Fibroblast of mammary gland (primary cell): Measurements from ENCODE around the gene SMC1B.
A peak's percentile ranks its signal among the peaks of the same experiment; 100 is the strongest.
"Not testable (repeated sequence)": the region's sequence is repeated elsewhere in the genome, so short reads cannot be mapped to it uniquely, and the experiment has no call there.

Source experiments
- DNase-seq: peaks from one replicate; pipeline ENCODE4 v3.0.0-alpha.2; 2010; ENCODE audit warnings: low read depth
- H3K4me3 ChIP-seq: 2 replicates; pipeline ENCODE4 v1.5.1; 2011; ENCODE audit warnings: low read depth, mild to moderate bottlenecking, low read length, moderate library complexity; ENCODE audit not compliant: control insufficient read depth
- TF ChIP-seq, protein P1 (sequence below): conservative IDR thresholded peaks from 2 replicates; pipeline ENCODE4 v1.5.1; 2011; ENCODE audit warnings: low read depth, low read length, inconsistent platforms; ENCODE audit not compliant: control insufficient read depth, insufficient read depth

SMC1B gene

DNA sequence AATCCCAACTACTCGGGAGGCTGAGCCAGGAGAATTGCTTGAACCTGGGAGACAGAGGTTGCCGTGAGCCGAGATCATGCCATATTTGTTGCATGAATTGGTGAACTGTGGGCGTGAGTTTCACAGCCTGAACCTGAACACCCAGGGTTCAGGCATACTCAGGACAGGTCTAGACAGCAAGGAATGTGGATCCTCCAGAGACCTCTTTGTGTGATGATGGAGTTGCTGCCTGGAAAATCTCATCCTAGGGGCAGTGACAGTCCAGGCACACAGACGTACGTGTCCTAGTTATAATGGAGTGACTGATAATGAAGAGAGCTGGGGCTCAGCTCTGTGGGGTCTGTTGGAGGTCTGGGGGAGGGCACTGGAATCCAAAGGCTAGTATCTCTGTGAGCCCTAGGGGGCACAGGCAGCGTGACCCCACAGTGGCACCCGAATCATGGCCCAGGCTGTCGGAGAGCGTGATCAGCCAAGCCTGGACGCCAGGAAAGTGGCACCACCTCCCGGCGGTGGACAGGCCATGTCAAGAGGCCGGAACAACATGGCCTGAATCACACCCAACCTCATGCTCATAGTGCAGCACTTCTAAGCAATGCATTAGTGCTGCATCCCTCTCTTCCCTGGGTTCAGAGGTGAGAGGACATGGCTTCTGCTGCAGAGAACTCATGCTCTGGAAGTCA, 31.8 kb upstream of the SMC1B start:
- DNase-seq = no peak
- TF ChIP-seq, protein P1, sequence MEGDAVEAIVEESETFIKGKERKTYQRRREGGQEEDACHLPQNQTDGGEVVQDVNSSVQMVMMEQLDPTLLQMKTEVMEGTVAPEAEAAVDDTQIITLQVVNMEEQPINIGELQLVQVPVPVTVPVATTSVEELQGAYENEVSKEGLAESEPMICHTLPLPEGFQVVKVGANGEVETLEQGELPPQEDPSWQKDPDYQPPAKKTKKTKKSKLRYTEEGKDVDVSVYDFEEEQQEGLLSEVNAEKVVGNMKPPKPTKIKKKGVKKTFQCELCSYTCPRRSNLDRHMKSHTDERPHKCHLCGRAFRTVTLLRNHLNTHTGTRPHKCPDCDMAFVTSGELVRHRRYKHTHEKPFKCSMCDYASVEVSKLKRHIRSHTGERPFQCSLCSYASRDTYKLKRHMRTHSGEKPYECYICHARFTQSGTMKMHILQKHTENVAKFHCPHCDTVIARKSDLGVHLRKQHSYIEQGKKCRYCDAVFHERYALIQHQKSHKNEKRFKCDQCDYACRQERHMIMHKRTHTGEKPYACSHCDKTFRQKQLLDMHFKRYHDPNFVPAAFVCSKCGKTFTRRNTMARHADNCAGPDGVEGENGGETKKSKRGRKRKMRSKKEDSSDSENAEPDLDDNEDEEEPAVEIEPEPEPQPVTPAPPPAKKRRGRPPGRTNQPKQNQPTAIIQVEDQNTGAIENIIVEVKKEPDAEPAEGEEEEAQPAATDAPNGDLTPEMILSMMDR = no peak
- H3K4me3 ChIP-seq = no peak overlapping the region

DNA sequence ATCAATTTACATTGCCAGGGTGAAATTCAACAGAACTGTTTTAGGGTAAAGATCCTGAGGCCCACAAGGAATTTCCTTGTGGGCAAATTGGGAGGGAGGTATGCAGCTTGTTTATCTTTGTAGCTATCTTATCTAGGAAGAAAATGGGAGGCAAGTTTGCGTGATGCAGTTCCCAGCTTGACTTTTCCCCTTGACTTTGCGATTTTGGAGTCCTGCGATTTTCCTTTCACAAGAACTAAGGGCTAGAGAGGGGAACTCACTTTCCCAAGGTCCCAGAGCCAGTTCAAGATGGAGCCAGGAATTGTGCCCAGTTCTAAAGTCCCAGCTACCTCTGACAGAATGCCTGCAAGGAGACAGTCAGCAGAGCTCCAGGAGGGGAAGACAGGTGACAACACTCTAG, 30.8 kb upstream of the SMC1B start:
- TF ChIP-seq, protein P1 = no peak
- H3K4me3 ChIP-seq = no peak overlapping the region
- DNase-seq = no peak

DNA sequence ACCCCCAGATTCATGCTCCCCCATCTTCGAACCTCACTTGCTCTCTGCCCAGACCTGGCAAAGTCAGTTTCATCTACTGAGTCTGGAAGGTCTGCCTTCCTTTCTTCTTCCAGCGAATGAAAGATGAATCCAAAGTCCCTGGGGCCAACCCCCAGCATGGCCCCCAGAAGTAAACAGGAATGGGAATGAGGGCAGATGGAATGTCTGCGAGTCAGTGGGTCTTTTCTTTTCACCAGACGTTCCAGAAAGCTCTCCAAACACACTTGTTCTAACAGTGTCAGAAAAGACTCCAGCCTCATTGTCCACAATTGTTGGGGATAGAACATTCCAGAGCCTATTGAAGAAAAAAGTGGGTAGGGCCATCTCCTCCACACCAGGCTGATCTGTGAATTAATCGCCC, 28.7 kb upstream of the SMC1B start:
- H3K4me3 ChIP-seq = no peak overlapping the region
- TF ChIP-seq, protein P1 = no peak
- DNase-seq = no peak

DNA sequence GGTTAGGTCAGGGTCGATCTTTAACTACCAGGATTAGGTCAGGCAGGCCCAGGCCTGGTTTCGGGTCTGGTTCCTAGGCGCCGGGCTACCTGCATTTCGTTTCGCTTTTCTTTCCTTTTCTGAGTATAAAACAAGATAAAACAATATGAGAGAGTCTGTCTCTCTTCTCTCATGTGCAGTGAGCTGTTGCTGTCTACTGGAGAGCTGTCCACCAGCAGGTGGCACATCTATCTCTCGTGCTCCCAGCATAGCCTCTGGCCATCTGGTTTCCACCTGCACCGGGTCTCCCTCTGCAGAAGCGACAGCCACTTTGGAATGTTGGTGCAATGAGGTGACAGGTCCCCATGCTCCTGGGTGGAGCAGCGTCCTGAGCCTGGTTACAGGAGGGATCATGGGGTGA, 27.7 kb upstream of the SMC1B start:
- TF ChIP-seq, protein P1 = peak; percentile 83
- H3K4me3 ChIP-seq = no peak overlapping the region
- DNase-seq = peak; percentile 75

GRCh38 chr22:45440688-45441087, 27.3 kb upstream of the SMC1B start:
- DNase-seq, H3K4me3 ChIP-seq: not testable (repeated sequence)

DNA sequence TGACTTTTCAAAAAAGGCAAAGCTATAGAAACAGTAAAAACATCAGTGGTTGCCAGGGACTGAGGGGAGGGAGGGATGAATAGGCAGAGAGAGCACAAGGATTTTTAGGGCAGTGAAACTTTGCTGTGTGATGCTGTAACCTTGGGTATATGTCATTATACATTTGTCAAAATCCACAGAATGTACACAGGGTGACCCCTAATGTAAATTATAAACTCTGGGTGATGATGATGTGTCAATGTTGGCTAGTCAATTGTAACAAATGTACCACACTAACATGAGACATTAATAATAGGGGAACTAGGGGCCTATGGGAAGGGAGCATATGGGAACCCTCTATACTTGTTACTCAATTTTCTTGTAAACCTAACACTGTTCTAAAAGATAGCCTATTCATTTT, 24.9 kb upstream of the SMC1B start:
- H3K4me3 ChIP-seq = no peak overlapping the region
- DNase-seq = no peak
- TF ChIP-seq, protein P1 = no peak

DNA sequence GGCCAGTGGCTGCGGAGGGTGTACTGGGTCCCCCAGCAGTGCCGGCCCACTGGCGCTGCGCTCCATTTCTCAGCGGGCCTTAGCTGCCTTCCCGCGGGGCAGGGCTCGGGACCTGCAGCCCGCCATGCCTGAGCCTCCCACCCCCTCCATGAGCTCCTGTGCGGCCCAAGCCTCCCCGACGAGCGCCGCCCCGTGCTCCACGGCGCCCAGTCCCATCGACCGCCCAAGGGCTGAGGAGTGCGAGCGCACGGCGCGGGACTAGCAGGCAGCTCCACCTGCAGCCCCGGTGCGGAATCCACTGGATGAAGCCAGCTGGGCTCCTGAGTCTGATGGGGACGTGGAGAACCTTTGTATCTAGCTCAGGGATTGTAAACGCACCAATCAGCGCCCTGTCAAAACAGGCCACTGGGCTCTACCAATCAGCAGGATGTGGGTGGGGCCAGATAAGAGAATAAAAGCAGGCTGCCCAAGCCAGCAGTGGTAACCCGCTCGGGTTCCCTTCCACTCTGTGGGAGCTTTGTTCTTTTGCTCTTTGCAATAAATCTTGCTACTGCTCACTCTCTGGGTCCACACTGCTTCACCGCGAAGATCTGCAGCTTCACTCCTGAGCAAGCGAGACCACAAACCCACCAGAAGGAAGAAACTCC, 23.6 kb upstream of the SMC1B start:
- DNase-seq, H3K4me3 ChIP-seq: not testable (repeated sequence)
